Stimulated activated CD8-positive, alpha-beta memory T cell treated with anti-CD3 and anti-CD28 coated beads, Interleukin-12 subunit alpha, Interleukin-12 subunit beta, amount 100 ng/mL, for 4 hours (primary cell): Measurements from ENCODE around the gene HES3.

Source experiments
- DNase-seq: peaks from one replicate; pipeline ENCODE4 v3.0.0-alpha.2; 2020; ENCODE audit warnings: low read depth

HES3 gene

GRCh38 chr1:6245869-6246496 is 2.0 kb downstream of the HES3 start:
- DNase-seq = no peak

- peak; percentile 64 for DNase-seq
These were observed 2.8 kb downstream of the HES3 start for GRCh38 chr1:6246497-6247467.

- DNase-seq = no peak
These were observed 3.7 kb downstream of the HES3 start for GRCh38 chr1:6247651-6248050.

DNA sequence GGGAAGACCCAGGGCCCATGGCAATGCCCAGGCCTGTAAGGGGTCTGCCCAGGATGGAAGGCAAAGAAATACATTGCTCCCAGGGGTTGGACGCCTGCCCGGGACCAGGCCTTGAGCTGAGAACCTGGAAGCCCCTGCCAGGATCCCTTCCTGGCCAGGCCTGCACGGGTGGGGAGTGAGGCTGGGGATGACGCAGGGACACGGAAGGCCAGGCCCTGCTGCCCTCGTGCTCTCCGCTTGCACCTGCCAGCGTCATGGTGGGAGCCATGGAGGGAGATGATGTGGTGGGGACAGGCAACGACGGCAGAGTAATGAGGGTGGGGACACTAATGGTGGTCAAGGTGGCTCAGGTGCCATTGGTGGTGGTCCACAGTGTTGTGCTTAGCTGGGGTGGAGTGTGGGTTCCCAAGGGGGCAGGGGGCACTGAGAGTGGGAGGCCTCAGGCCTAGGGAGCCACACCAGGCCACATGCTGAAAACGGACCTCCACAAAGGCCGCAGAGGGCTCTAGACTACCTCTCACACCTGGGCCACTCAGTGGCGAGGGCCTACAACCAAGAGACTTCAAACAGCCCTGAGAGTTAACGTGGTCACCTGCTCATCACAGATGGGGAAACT is 4.3 kb downstream of the HES3 start:
- no peak for DNase-seq

DNA sequence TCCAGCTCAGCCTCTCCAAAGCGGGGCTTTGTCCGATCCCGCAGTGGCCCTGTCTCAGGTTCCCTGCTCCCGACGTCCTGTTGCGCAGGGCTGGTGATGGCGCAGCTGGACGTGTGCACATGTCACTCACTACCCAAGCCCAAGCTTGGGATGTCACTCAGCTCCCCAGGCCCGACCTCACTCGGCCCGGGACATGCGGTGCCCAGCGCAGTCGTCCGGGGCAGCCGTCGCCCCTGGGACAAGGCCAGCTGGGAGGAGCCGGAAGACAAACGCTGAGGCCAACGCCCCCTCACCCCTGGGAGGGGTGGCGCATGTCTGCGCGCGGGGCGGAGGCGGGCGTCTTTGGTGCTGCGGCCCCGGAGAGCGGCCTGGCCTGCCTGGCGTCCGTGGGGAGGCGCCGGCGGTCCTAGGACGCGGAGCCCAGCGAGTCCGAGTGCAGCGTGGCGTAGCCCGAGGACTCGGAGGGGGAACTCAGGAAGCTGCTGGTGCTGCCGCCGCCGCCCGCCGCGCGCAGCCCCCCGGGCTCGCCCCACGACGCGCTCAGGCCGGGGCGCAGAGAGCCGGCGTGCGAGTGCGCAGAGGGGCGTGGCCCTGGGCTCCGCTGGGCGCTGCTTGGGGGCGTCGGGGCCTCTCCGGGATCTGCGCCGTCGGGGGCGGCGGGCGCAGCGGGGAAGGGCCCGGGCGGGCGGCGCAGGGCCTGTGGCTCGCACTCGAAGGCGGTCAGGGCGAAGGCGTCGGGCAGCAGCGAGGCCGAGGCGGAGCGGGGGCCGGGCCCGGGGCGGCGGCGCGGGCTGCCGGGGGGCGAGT is 5.2 kb downstream of the HES3 start:
- DNase-seq = no peak

DNA sequence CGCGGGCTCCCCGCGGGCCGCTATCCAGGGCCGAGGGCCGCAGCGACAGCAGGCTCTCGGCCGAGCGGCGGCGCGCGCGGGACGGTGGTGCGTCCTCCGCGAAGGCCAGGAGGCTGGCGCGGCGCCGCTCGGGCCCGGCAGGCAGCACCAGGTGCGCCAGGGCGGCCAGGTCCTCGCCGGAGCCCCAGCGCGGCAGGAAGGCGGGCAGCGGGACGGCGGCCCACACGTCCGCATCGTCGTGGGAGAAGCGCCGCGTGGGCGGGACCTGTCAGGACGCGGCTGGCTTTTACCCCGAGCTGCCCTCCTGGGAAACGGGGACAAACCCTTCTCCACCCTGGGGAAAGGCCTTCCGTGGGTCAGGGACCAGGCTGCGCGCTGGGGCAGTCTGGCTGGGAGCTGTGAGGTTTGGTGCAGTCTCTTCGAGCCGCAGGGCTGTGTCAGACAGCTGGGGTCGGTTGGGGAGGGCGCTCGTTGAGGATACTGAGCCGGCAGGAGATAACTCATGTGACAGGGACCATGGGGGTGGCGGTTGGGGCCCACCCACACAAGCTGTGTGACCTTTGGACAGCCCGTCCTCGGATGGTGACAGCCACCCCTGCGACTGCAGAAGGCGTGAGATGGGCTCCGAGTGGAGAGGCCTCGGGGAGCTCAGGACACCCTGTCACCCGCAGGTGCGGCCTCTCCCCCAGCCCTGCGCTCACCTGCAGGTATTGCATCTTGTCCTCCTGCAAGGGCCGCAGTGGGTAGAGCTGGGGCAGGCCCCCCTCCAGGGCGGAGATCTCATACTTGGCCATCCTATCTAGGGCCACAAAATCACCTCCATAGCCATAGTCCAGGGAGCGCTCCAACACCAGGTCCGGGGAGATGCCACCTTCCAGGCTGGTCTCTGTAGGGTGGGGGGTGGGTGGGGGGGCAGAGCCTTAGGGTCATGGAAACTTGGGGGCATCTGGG is 6.0 kb downstream of the HES3 start:
- no peak for DNase-seq

DNA sequence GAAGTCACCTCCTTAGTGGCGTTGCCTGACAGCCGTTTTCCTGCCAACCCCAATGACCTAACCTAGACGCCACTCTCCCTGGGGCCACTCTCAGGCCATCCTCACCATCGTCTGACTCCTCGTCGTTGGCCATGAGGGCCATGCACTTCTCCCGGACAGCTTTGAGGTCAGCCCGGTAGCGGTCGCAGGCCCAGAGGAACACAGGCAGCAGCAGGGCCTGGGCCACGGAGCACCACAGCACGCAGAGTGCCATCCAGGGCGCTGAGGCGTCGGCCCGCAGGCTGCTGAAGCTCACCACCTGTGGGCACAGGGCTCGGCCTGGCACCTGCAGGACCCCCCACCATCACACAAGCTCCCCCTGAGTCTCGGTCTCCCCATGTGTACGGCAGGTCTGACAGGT is 7.3 kb downstream of the HES3 start:
- no peak for DNase-seq

- DNase-seq = no peak
These were observed 7.8 kb downstream of the HES3 start for GRCh38 chr1:6251681-6252373.

- no peak for DNase-seq
These were observed 8.4 kb downstream of the HES3 start for GRCh38 chr1:6252374-6252710.

DNA sequence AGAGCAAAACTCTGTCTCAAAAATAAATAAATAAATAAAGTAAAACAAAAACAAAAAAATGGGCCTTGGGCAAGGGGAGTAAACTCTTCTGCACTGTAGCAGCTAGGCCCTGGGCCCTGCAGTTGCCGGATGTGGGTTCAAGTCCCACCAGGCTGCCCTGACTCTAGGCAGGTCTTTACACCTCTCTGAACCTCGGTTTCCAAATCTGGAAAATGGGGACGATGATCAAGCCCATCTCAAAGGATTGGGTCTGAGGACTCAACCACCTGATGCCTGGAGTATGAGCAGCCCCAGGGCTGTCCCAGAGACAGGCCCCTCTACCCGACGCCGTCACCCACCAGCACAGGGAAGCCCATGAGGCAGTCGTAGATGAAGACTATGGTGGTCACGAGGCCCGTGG is 9.4 kb downstream of the HES3 start:
- DNase-seq = no peak

DNA sequence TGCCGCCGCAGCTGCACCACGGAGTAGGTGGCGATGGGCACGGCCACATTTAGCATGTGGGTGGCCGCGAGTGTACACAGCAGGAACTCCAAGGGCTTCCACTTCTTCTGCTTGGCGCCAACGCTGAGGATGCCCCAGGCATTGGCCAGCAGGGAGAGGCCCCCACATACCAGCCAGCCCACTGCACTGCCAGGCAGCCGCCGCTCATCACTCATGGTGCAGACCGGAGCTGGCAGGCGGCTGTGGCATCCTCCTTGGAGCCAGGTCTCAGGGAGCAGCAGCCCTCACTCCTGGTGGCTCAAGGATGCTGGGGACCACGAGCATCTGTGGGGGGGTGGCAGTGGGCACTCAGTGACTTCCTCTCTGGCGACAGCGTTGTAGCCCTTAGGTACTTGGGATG is 10.7 kb downstream of the HES3 start:
- no peak for DNase-seq

DNA sequence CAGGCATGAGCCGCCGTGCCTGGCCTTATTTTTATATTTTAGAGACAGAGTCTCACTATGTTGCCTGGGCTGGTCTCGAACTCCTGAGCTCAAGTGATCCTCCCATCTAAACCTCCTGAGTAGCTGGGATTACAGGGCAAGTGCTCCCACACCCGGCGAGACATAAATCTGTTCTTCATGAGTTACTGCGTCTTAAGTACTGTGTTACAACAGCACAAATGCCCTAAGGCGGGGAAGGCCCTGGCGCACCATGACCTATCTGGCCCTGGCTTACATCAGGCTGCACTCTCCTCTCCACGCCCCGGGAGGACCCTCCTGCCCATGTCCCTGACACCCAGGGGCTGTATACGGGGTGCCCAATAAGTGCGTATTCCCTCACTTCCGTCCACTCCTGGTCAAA is 12.7 kb downstream of the HES3 start:
- DNase-seq = no peak

- no peak for DNase-seq
These were observed 13.6 kb downstream of the HES3 start for GRCh38 chr1:6257541-6258069.

DNA sequence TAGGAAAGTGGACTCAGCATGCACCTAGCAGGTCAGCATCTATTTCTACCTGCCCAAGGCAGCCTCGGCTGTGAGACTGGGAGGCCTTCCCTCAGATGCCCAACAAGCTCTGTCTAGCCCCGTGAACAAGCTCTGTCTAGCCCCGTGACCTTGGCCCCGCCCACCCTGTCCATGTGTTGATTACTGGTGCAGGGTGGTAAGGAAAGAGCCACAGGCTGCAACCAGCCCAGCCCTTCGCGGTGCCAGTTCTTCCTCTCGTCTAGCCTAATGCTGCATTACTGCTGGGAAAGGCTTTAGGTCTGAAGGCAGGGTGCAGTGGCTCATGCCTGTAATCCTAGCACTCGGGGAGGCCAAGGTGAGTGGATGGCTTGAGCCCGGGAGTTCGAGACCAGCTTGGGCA is 14.7 kb downstream of the HES3 start:
- DNase-seq = no peak

DNA sequence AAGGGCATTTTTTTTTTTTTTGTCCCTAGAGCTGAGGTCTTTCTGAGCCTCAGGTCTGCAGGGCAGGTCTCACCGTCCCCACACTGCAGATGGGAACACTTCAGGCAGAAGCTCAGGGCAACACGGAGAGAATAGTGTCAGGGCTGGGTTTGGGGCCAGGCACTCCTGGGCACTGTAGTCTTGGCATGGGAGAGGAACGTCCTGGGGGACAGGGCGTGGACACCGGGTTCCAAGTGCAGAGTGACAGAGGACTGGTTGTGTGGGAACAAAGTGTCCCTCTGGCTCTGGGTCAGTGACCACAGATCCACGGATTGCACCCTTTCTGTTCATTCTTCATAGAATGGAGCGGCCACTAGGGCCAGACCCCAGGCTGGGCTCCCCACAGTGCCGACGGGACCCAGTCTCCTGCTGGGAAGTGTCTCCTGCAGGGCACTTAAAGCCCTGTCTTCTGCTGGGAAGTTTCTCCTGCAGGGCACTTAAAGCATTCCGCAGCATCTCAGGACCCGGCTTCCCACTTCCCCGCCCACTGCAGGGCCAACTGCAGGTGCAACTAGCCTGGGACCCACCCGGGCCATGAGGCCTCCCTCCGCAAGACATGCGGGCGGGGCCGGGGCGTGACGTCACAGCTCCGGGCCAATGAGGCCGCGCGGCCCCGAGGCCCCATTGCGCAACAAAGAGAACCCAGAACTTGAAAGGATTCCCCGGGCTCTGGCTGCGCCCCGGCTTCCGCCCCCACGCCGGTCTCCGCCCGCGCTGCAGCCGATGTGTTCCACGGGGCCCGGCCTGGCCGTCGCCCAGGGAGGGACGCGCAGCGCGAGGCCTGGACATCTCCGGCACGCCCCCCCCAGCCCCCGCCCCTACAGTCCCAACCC is 15.7 kb downstream of the HES3 start:
- DNase-seq = peak; percentile 69

- DNase-seq = peak; percentile 27
These were observed 16.5 kb downstream of the HES3 start for GRCh38 chr1:6260433-6260934.

DNA sequence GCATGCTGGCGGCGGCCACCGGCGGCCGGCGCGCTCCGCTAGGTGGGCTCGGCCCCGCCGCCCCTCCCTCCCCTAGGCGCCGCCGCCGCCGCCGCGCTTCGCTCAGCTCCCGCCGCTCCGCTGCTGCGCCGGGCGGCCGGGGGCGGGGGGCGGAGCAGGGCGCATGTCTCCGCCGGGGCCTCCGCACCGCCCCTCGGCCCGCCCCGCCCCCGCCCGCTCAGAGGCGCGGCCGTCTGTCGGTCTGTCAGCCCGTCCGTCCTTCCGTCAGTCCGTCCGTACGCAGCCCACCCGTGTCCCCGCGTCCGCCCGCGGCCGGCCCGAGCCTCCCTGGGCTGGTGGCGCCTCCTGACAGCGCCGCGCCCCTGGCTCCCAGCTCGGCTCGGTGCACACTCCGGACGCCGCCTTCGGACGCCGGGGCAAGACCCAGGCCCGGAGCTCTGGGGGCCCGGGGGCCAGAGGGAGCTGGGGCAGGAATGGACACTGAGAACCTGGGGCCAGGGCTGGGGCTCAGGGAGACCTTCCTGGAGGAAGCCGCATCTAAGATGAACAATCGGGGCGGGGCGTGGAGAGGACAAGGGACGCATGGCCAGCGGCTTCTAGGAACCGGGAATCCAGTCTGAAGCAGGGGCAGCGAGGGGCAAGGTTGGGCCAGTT is 17.1 kb downstream of the HES3 start, which contains the start of gene GPR153:
TSS of gene GPR153 (minus strand) at position 138 of the 654 bp plus-strand sequence. CDS start 6,193 bp downstream, outside the sequence.
- DNase-seq = peak; percentile 49

DNA sequence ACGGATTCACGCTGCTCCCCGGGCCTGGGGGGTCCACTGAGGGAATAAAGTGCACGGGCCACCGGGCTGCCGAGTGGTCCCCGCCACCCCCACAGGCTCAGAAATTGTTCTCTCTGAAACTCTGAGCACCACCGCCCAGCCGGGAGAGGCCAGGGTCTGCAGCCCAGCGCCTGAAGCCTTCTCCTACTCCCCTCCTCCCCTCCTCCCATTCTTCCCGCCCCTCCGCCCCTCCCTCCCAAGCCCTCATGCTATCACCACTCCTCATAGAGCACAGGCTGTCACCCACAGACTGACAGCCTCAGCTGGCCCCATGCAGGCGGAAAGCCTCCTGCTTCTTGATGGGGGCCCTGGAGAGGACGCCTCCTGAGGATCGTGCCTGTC is 17.6 kb downstream of the HES3 start:
- DNase-seq = no peak
